Fibroblast of lung (primary cell): ENCODE results near the gene TSPAN18.

Experiments
- EZH2 ChIP-seq: IDR thresholded peaks from 2 replicates; pipeline ENCODE4 v1.5.1; 2012; ENCODE audit warnings: low read length, control low read depth, mild to moderate bottlenecking; ENCODE audit errors: missing control alignments
- TF ChIP-seq, protein P1 (sequence below), 2 donors: IDR thresholded peaks in 1 of 2; conservative IDR thresholded peaks in 1 of 2; 1 replicate in 1 of 2; 2 replicates in 1 of 2; pipeline ENCODE4 v1.5.1; 2011 to 2012; ENCODE audit warnings: low read length in 2 of 2, control low read depth in 1 of 2, inconsistent platforms in 1 of 2, low read depth in 1 of 2, mild to moderate bottlenecking in 1 of 2

DNA sequence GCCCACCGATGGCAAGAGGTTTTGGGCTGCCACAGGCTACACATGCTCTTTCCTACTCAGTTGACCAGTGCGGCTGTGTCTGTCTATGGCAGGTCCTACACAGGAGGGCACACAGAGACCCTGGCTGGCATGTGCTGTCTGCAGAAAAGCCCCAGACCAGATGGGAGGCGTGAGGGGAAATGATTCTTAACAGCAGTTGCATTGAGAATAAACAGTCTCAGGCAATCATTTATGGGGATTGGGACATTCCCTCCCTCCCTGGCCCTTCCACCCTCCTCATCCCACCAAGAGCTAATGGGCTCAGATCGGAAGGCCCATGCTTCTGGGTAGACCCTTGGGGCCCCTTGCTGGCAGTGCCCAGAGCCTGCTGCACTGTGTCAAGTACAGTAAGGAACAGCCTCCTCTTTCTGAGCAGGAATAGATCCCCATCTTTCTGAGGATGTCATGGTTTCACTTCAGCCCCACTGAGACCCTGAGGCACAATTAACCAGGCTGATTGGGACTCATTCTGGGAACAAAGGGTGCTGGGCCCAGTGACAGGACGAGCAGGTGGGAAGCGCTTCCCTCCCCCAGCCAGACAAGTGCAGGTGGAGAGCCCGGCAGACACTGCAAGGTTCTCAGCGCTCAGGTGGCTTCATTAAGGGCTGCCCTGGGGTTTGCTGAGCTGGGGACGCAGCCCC is 28.3 kb downstream of the TSPAN18 start:
- TF ChIP-seq, protein P1, sequence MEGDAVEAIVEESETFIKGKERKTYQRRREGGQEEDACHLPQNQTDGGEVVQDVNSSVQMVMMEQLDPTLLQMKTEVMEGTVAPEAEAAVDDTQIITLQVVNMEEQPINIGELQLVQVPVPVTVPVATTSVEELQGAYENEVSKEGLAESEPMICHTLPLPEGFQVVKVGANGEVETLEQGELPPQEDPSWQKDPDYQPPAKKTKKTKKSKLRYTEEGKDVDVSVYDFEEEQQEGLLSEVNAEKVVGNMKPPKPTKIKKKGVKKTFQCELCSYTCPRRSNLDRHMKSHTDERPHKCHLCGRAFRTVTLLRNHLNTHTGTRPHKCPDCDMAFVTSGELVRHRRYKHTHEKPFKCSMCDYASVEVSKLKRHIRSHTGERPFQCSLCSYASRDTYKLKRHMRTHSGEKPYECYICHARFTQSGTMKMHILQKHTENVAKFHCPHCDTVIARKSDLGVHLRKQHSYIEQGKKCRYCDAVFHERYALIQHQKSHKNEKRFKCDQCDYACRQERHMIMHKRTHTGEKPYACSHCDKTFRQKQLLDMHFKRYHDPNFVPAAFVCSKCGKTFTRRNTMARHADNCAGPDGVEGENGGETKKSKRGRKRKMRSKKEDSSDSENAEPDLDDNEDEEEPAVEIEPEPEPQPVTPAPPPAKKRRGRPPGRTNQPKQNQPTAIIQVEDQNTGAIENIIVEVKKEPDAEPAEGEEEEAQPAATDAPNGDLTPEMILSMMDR (conservative IDR thresholded peaks at IDR 0.05 in 1 of 2, IDR thresholded peaks at IDR 0.05 in 1 of 2; ENCODE audit: low read depth in 1 of 2, low read length in 2 of 2): no peak
- TF ChIP-seq EZH2: no peak
